ENCODE results near the gene ACOT9.

DNA sequence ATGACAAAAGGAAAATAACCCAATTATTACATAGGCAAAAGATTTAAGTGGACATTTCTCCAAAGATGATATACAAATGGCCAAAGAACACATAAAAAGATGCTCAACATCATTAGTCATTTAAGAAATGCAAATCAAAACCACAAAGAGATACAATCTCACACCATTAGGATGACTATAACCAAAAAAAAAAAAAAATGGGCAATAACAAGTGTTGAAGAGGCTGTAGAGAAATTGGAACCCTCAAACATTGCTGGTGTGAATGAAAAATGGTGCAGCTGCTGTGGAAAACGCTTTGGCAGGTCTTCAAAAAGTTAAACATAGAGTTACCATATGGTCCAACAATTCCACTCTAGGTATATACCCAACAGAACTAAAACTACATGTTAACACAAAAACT lies 81.4 kb downstream of the ACOT9 start:
- TF ChIP-seq POLR2A (IDR thresholded peaks at IDR 0.05; ENCODE audit: low read depth, low read length) (no peak), TAF1 (IDR thresholded peaks at IDR 0.05; ENCODE audit: borderline replicate concordance, low read depth, low read length) (no peak), POLR2AphosphoS5 (IDR thresholded peaks at IDR 0.05; ENCODE audit: low read depth, low read length) (no peak)

Measured in GM12892 (cell line).